ENCODE results near the gene AP1S2.

AP1S2 gene

DNA sequence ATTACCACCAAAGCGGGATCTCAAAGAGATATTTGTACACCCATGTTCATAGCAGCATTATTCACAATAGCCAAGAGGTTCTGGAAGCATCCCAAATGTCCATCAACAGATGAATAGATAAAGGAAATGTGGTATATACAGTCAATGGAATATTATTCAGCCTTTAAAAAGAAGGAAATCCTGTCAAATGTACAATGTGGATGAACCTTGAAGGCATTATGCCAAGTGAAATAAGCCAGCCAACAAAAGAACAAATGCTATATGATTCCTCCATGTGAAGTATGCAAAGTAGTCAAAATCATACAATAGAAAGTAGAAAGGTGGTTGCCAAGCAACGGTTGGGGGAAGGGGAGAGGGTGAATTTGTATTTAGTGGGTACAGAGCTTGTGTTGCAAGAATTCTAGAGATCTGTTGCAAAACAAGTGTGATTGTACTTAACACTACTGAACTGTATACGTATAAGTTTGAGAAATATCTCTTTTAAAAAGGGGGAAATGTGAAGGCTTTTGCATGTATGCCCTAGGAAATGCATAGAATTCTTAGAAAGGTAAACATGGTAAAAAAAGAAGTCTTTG is 69.3 kb downstream of the AP1S2 start:
- no peaks in the 10 kb centered on the region for H3K27me3 ChIP-seq (ENCODE audit: control insufficient read depth, insufficient read depth, low read length)
- no peak overlapping the region for H3K9ac ChIP-seq (ENCODE audit: low read length)
- H3K4me1 ChIP-seq (ENCODE audit: control insufficient read depth, insufficient read depth, low read length): no peaks in the 10 kb centered on the region
- no peak overlapping the region for H3K27ac ChIP-seq (ENCODE audit: low read depth, low read length)
- H3K36me3 ChIP-seq (ENCODE audit: control insufficient read depth, insufficient read depth, low read length): no peaks in the 10 kb centered on the region
- no peak overlapping the region for H3K4me3 ChIP-seq (ENCODE audit: low read length)

DNA sequence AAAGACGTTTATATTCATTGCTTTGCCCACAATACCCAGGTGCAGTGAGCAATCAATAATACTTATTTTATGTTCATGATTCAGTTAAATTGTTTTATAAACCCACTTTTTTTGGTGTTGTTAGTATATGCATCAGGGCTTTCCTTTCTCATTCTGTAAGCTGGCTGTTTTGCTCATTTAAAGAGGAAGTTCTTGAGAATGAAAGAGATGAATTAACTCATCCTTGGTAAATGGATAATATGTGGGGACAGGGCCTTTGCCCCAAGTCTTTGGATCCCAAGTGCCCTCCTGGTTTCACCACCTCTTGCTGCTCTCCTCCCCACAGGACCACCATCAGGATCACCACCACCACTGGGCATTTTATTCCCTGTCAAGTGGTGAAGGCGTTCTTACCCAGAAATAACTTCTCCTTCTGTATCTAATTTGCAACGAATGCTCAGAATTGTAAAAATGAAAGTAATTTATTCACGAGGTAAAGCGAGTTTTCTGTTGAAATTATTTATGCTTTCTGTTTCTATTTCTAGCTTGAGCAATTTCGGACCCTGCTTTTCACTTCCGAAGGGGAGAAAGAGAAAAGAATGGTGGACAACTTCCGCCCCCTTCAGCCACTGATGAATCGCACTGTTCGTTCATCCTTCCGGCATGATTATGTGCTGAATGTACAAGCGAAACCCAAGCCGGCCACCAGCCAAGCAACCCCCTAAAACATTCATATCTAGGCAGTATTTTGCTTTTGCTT is 72.5 kb downstream of the AP1S2 start:
- H3K4me1 ChIP-seq (ENCODE audit: control insufficient read depth, insufficient read depth, low read length): no peaks in the 10 kb centered on the region
- H3K27ac ChIP-seq (ENCODE audit: low read depth, low read length): no peak overlapping the region
- H3K9ac ChIP-seq (ENCODE audit: low read length): no peak overlapping the region
- no peaks in the 10 kb centered on the region for H3K36me3 ChIP-seq (ENCODE audit: control insufficient read depth, insufficient read depth, low read length)
- H3K4me3 ChIP-seq (ENCODE audit: low read length): no peak overlapping the region
- no peaks in the 10 kb centered on the region for H3K27me3 ChIP-seq (ENCODE audit: control insufficient read depth, insufficient read depth, low read length)
